HCT116 (cell line): Measurements from ENCODE around the gene AMER1. TPM values are rescaled to one million over a fixed set of nuclear protein-coding genes. Genes with fewer than 3 reads are reported as not detected.

Experiments
- REST ChIP-seq: IDR thresholded peaks from 2 replicates; pipeline ENCODE4 v1.6.1; 2012; ENCODE audit warnings: low read depth
- ZNF274 ChIP-seq: fragments of 200-500 bp; sonication (Bioruptor generic); IDR thresholded peaks from 2 replicates; pipeline ENCODE4 v1.6.1; 2014; ENCODE audit warnings: mild to moderate bottlenecking, low read depth, low read length, inconsistent platforms
- total RNA-seq: library from RNA; stranded (reverse); gene quantifications from one replicate; pipeline ENCODE4 v1.2.1, GENCODE V29; 2021; ENCODE audit not compliant: unreplicated experiment

AMER1 gene
- total RNA-seq, 1 experiment from 2014 or later, result 2.8 TPM

GRCh38 chrX:64150775-64151174, 54.7 kb downstream of the AMER1 start (continued):
- TF ChIP-seq REST (no peak), ZNF274 (no peak)

Other genes starting within 250 kb of the AMER1 start
- gene ASB12, start 24.9 kb upstream of the AMER1 start, total RNA-seq, result not detected
- 1.1 TPM for gene MTMR8, start 189.7 kb upstream of the AMER1 start, total RNA-seq